ENCODE results near the gene HEPACAM. TPM values are rescaled to one million over a fixed set of nuclear protein-coding genes. Genes with fewer than 3 reads are reported as not detected.

Gene HEPACAM
- total RNA-seq, 2 donors from 2014 or later: not detected

DNA sequence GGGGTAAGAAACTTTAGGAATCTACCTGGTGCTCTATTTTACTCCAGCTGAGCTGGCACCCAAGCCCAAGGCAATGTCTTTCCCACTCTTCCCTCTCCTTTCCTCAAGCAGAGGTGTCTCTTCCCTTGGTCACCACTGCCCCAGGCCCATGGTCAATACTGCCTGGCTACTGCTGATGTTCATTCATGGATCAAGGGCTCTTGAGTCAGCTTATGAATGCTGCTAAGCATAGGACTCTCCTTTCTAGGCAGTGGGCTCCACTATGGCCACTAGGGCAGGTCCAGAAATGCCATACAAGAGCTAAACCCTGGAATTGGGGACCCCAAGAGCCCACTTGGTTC lies 19.5 kb downstream of the HEPACAM start:
- no peak for ATAC-seq (replicated peaks in 1 of 2)
- H3K36me3 Mint-ChIP-seq (ENCODE audit: insufficient read depth in 2 of 2): peaks cover 2 to 8% of the 10 kb centered on the region in 2 donors
- peaks cover 5 to 6% of the 10 kb centered on the region in 2 donors for H3K9me3 Mint-ChIP-seq
- DNase-seq: no peak
- H3K27ac Mint-ChIP-seq: no peak overlapping the region
- H3K4me1 Mint-ChIP-seq (ENCODE audit: low read depth): peaks cover 4% of the 10 kb centered on the region
- no peaks in the 10 kb centered on the region for H3K27me3 Mint-ChIP-seq (ENCODE audit: low read depth)
- H3K4me3 Mint-ChIP-seq: no peak overlapping the region

- ATAC-seq (replicated peaks in 1 of 2) (no peak), DNase-seq (no peak)
- Mint-ChIP-seq H3K4me1 (ENCODE audit: low read depth) (peaks cover 4% of the 10 kb centered on the region), H3K27me3 (ENCODE audit: low read depth) (no peaks in the 10 kb centered on the region), H3K9me3 (peaks cover 5 to 6% of the 10 kb centered on the region in 2 donors), H3K36me3 (ENCODE audit: insufficient read depth in 2 of 2) (peaks cover 2 to 8% of the 10 kb centered on the region in 2 donors), H3K27ac (no peak overlapping the region), H3K4me3 (no peak overlapping the region)
These were observed 20.1 kb downstream of the HEPACAM start for GRCh38 chr11:124915541-124916369.

DNA sequence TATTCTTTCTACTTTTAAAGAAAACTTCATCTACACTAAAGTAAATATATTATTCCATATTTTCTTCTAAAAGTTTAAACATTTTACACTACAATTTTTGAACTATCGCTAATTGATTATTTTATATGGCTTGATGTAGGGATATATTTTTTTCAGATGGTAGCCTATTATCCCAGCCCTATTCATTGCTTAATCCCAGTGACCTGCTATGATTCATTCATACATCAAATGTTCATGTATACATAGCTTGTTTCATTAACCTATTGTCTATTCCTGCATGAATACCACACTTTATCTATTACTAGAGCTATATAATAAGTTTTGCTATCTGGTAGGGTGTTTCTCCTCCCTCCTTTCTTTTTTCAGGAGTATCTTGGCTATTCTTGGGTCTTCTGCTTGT lies 33.2 kb downstream of the HEPACAM start:
- Mint-ChIP-seq H3K36me3 (ENCODE audit: insufficient read depth in 2 of 2) (no peaks in the 10 kb centered on the region), H3K27ac (no peak overlapping the region), H3K4me3 (no peak overlapping the region), H3K9me3 (no peaks in the 10 kb centered on the region), H3K4me1 (ENCODE audit: low read depth) (no peaks in the 10 kb centered on the region), H3K27me3 (ENCODE audit: low read depth) (peaks cover 28% of the 10 kb centered on the region)
- ATAC-seq (replicated peaks in 1 of 2) (no peak), DNase-seq (no peak)

DNA sequence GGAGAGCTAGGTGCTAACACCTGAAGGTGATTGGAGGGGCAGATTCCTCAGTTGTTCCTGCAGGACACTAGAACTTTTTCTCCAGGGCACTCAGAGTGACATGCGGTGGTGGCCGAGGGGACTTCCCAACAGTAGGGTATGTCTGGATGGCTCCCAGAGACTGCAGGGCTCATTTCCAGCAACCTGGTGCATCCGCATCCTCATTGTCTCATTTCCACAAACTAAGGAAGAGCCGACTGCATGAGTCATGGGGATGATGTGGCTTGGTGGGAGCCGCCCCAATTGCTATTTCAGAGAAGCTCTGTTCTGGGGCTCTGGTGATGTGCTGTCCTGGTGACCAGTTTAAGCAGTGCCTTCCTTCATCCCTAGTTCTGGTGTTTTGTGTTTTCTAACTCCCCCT lies 35.4 kb downstream of the HEPACAM start:
- Mint-ChIP-seq H3K27ac (no peak overlapping the region), H3K4me3 (no peak overlapping the region), H3K27me3 (ENCODE audit: low read depth) (peaks cover 33% of the 10 kb centered on the region), H3K9me3 (no peaks in the 10 kb centered on the region), H3K36me3 (ENCODE audit: insufficient read depth in 2 of 2) (no peaks in the 10 kb centered on the region), H3K4me1 (ENCODE audit: low read depth) (no peaks in the 10 kb centered on the region)
- DNase-seq (no peak), ATAC-seq (replicated peaks in 1 of 2) (no peak)

DNA sequence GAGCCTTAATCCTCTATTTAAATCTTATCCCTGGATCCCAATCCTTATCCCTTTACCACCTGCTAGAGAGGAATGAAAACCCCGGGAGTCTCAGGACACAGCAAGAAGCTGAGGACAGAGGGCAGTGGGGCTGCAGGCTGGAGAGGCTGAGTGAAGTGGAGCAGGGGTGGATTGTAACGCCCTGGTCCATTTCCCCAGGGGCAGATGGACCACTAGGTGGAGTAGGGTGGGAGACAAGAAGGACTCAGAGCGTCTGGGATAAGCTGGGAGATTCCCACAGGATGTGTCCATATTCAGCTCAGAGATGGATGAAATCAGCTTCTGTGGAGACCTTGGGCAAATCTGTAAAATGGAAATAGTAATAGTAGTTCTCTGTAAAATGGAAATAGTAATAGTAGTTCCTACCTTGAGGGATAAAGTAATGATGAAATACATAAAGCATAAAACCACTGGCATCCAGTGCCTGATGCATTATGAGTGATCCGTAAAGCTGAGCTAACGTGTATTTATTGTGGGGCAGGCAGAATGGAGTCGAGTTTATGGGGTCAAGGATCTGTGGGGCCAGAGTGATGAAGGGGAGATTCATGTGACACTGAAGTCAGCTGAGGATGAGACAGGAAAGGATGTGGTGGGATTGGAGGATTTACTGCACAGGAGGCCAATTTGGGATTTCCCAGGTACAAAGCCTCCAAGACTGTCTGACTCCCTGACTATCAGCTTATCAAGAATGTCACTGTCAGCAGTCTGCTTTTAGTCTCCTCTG lies 36.3 kb downstream of the HEPACAM start:
- no peaks in the 10 kb centered on the region for H3K9me3 Mint-ChIP-seq
- no peaks in the 10 kb centered on the region for H3K36me3 Mint-ChIP-seq (ENCODE audit: insufficient read depth in 2 of 2)
- ATAC-seq (replicated peaks in 1 of 2) (no peak), DNase-seq (no peak)
- H3K27me3 Mint-ChIP-seq (ENCODE audit: low read depth): peaks cover 29% of the 10 kb centered on the region
- no peak overlapping the region for H3K27ac Mint-ChIP-seq
- H3K4me1 Mint-ChIP-seq (ENCODE audit: low read depth): no peaks in the 10 kb centered on the region
- H3K4me3 Mint-ChIP-seq: no peak overlapping the region

DNA sequence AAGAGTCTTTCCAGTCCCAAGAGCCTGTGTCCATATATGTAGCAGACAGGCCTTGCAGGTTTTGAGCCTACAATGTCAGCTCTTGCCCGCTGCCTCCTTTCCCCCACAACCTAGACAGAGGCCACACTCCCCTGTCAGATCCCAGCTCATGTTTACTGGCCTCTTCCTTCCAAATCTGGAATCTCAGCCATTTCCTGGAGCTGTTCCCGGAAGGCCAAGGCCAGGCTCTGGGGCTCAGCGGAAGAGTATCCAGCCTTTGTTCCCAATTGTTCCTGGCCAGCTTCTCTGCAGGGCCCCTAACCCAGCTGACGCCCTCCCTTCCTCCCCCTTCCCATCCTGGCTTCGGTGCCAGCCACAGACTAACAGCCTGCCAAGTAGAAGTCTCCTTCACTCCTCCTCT lies 37.1 kb downstream of the HEPACAM start:
- no peaks in the 10 kb centered on the region for H3K9me3 Mint-ChIP-seq
- no peak overlapping the region for H3K27ac Mint-ChIP-seq
- no peaks in the 10 kb centered on the region for H3K4me1 Mint-ChIP-seq (ENCODE audit: low read depth)
- peaks cover 27% of the 10 kb centered on the region for H3K27me3 Mint-ChIP-seq (ENCODE audit: low read depth)
- ATAC-seq (replicated peaks in 1 of 2) (no peak), DNase-seq (no peak)
- no peak overlapping the region for H3K4me3 Mint-ChIP-seq
- H3K36me3 Mint-ChIP-seq (ENCODE audit: insufficient read depth in 2 of 2): no peaks in the 10 kb centered on the region

GRCh38 chr11:124898263-124898680 lies 37.6 kb downstream of the HEPACAM start:
- no peaks in the 10 kb centered on the region for H3K4me1 Mint-ChIP-seq (ENCODE audit: low read depth)
- H3K4me3 Mint-ChIP-seq: no peak overlapping the region
- H3K27me3 Mint-ChIP-seq (ENCODE audit: low read depth): peaks cover 25% of the 10 kb centered on the region
- ATAC-seq (replicated peaks in 1 of 2): no peak
- H3K9me3 Mint-ChIP-seq: no peaks in the 10 kb centered on the region
- no peak overlapping the region for H3K27ac Mint-ChIP-seq
- DNase-seq: no peak
- H3K36me3 Mint-ChIP-seq (ENCODE audit: insufficient read depth in 2 of 2): no peaks in the 10 kb centered on the region

GRCh38 chr11:124897674-124898262 lies 38.1 kb downstream of the HEPACAM start, which contains the start of gene ROBO4:
Gene ROBO4 (minus strand): TSS chr11:124897865. CDS start chr11:124897795, 70 bp downstream.
- Mint-ChIP-seq H3K27ac (no peak within 1 kb of the TSS), H3K36me3 (ENCODE audit: insufficient read depth in 2 of 2) (no peaks in the 10 kb centered on the region), H3K4me1 (ENCODE audit: low read depth) (no peaks in the 10 kb centered on the region), H3K9me3 (no peaks in the 10 kb centered on the region), H3K4me3 (no peak within 1 kb of the TSS), H3K27me3 (ENCODE audit: low read depth) (peaks cover 20% of the 10 kb centered on the region)
- ATAC-seq (replicated peaks in 1 of 2): no peak
- DNase-seq: no peak

- no peak overlapping the region for H3K4me3 Mint-ChIP-seq
- no peaks in the 10 kb centered on the region for H3K36me3 Mint-ChIP-seq (ENCODE audit: insufficient read depth in 2 of 2)
- H3K27ac Mint-ChIP-seq: no peak overlapping the region
- H3K9me3 Mint-ChIP-seq: no peaks in the 10 kb centered on the region
- DNase-seq: no peak
- ATAC-seq (replicated peaks in 1 of 2): no peak
- peaks cover 20% of the 10 kb centered on the region for H3K27me3 Mint-ChIP-seq (ENCODE audit: low read depth)
- no peaks in the 10 kb centered on the region for H3K4me1 Mint-ChIP-seq (ENCODE audit: low read depth)
These were observed 38.9 kb downstream of the HEPACAM start for GRCh38 chr11:124896821-124897391.

- Mint-ChIP-seq H3K27ac (no peak overlapping the region), H3K27me3 (ENCODE audit: low read depth) (peaks cover 17% of the 10 kb centered on the region), H3K36me3 (ENCODE audit: insufficient read depth in 2 of 2) (no peaks in the 10 kb centered on the region), H3K4me1 (ENCODE audit: low read depth) (no peaks in the 10 kb centered on the region), H3K4me3 (no peak overlapping the region), H3K9me3 (no peaks in the 10 kb centered on the region)
- ATAC-seq (replicated peaks in 1 of 2) (no peak), DNase-seq (no peak)
These were observed 39.6 kb downstream of the HEPACAM start for GRCh38 chr11:124896071-124896750.

- Mint-ChIP-seq H3K4me3 (no peak overlapping the region), H3K27ac (no peak overlapping the region), H3K4me1 (ENCODE audit: low read depth) (no peaks in the 10 kb centered on the region), H3K36me3 (ENCODE audit: insufficient read depth in 2 of 2) (no peaks in the 10 kb centered on the region), H3K9me3 (no peaks in the 10 kb centered on the region), H3K27me3 (ENCODE audit: low read depth) (peaks cover 11% of the 10 kb centered on the region)
- ATAC-seq (replicated peaks in 1 of 2) (no peak), DNase-seq (no peak)
These were observed 40.3 kb downstream of the HEPACAM start for GRCh38 chr11:124895471-124895971.

DNA sequence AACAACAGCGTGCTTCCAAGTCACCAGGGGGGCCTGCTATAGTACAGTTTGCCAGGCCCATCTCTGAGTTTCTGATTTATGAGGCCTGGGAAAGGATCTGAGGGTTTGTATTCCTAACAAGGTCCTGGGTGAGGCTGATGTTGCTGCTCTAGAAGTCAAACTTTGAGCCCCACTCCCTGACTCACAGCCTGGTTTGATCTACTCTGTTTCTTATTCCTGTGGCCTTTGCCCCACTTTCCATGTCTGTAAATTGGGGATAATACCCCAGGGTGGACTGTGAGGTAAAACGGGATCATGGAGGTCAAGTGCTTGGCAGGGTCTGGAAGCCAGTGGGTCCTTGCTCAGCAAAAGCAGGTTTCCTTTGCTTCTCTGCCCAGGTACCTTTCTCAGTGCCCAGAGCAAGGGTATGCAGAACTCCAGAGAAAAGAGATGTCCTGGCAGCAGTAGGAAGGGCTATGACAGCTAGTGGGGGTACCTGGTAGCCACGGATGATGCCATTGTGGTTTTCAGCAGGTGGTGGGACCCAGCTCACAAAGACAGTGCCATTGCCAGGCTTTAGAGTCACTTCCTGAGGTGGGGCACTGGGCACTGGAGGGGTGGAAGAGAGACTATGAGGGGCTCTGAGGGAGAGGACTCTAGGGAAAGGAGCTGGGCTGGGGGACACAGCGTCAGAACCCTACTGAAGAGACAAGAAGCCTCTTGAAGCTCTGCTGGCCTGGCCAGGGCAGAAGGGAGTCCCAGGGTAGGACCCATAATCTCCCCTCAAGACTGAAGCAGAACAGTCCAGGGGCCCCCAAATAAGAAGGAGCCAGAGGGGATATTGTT lies 41.0 kb downstream of the HEPACAM start:
- Mint-ChIP-seq H3K27ac (no peak overlapping the region), H3K36me3 (ENCODE audit: insufficient read depth in 2 of 2) (no peaks in the 10 kb centered on the region), H3K4me1 (ENCODE audit: low read depth) (no peaks in the 10 kb centered on the region), H3K4me3 (no peak overlapping the region), H3K9me3 (no peaks in the 10 kb centered on the region), H3K27me3 (ENCODE audit: low read depth) (peaks cover 10% of the 10 kb centered on the region)
- ATAC-seq (replicated peaks in 1 of 2): no peak
- DNase-seq: no peak
